SK-N-MC (cell line): Measurements from ENCODE around the gene IFT43.

Experiments used
- EZH2 ChIP-seq: fragments of 200-600 bp; sonication (generic); IDR thresholded peaks from one replicate; pipeline ENCODE4 v1.6.1; 2017; ENCODE audit warnings: antibody characterized with exemption
- POLR2AphosphoS5 ChIP-seq: IDR thresholded peaks from 2 replicates; pipeline ENCODE4 v1.6.1; 2012; ENCODE audit warnings: mild to moderate bottlenecking, low read depth, low read length, borderline replicate concordance

- TF ChIP-seq POLR2AphosphoS5 (no peak), EZH2 (no peak)
Measured at GRCh38 chr14:76056128-76056527, 70.6 kb downstream of the IFT43 start.
